Uterus (tissue), 4 donors: ENCODE results near the gene KRTAP4-1. TPM values are rescaled to one million over a fixed set of nuclear protein-coding genes. Genes with fewer than 3 reads are reported as not detected.

ENCODE experiments used
- DNase-seq, 2 donors: peaks; one replicate each; pipeline ENCODE4 v3.0.0-alpha.2; 2019 to 2020
- H3K27ac ChIP-seq, 2 donors: fragments of 200-600 bp; sonication (generic); 1 replicate in 1 of 2; 2 replicates in 1 of 2; pipeline ENCODE4 v1.5.1; 2016 to 2018
- H3K27me3 ChIP-seq, 2 donors: fragments of 200-600 bp; sonication (generic); one replicate each; pipeline ENCODE4 v1.5.1; 2018 to 2019; ENCODE audit warnings: control low read depth in 1 of 2
- H3K36me3 ChIP-seq, 2 donors: fragments of 200-600 bp; sonication (generic); one replicate each; pipeline ENCODE4 v1.5.1; 2019; ENCODE audit warnings: control low read depth in 1 of 2
- H3K4me1 ChIP-seq, 2 donors: fragments of 200-600 bp; sonication (generic); one replicate each; pipeline ENCODE4 v1.5.1; 2018 to 2019; ENCODE audit warnings: control low read depth in 1 of 2
- H3K4me3 ChIP-seq, 2 donors: fragments of 200-600 bp; sonication (generic); 1 replicate in 1 of 2; 2 replicates in 1 of 2; pipeline ENCODE4 v1.5.1; 2018 to 2019; ENCODE audit warnings: mild to moderate bottlenecking in 1 of 2
- H3K9me3 ChIP-seq, 2 donors: fragments of 200-600 bp; sonication (generic); one replicate each; pipeline ENCODE4 v1.5.1; 2019; ENCODE audit warnings: control low read depth in 1 of 2
- CTCF ChIP-seq, 4 experiments: fragments of 200-600 bp in 2 of 4; fragments of 450-650 bp in 2 of 4; sonication (generic) in 2 of 4; IDR thresholded peaks; one replicate each; pipeline ENCODE4 v1.5.1; 2016 to 2019; ENCODE audit warnings: antibody characterized with exemption in 4 of 4, mild to moderate bottlenecking in 2 of 4, moderate library complexity in 1 of 4
- POLR2A ChIP-seq, 2 donors: fragments of 450-650 bp; IDR thresholded peaks; one replicate each; pipeline ENCODE4 v1.6.1; 2016; ENCODE audit warnings: antibody characterized with exemption in 2 of 2, mild to moderate bottlenecking in 1 of 2, moderate library complexity in 1 of 2
- intact Hi-C: fragments of 100-400 bp; cut with DNase I; formaldehyde crosslinking; loops from one replicate; pipeline ENCODE4 v1.15.1; 2023; ENCODE audit warnings: low total_unique reads
- total RNA-seq, 4 donors: library from RNA; depleted of rRNA in 3 of 4; stranded (reverse); fragments of >200 nt in 3 of 4; gene quantifications; one replicate each; pipeline versions ENCODE4 v1.1.0 to v1.2.4, GENCODE V29; 2014 to 2023
- donor health status: DM: yes; HTN: yes; CAD: no.

The KRTAP4-1 gene
- total RNA-seq, 4 donors from 2014 or later: not detected

- no peak for DNase-seq
- TF ChIP-seq POLR2A (IDR thresholded peaks at IDR 0.05): no peak
- no peak for TF ChIP-seq CTCF (IDR thresholded peaks at IDR 0.05)
- Histone ChIP-seq H3K4me1 (no peaks in the 10 kb centered on the region), H3K36me3 (no peaks in the 10 kb centered on the region), H3K27ac (no peak overlapping the region), H3K27me3 (no peaks in the 10 kb centered on the region), H3K4me3 (no peak overlapping the region), H3K9me3 (no peaks in the 10 kb centered on the region)
- intact Hi-C loops: no loop called here
Measured at GRCh38 chr17:41223821-41224220, 39.1 kb upstream of the KRTAP4-1 start.

- Histone ChIP-seq H3K9me3 (no peaks in the 10 kb centered on the region), H3K4me1 (no peaks in the 10 kb centered on the region), H3K36me3 (no peaks in the 10 kb centered on the region), H3K4me3 (no peak overlapping the region), H3K27me3 (no peaks in the 10 kb centered on the region), H3K27ac (no peak overlapping the region)
- TF ChIP-seq POLR2A (IDR thresholded peaks at IDR 0.05) (no peak), CTCF (IDR thresholded peaks at IDR 0.05) (no peak)
- no peak for DNase-seq
- intact Hi-C loops: no loop called here
Measured at GRCh38 chr17:41215681-41216080, 31.0 kb upstream of the KRTAP4-1 start.

GRCh38 chr17:41212524-41213169, 27.9 kb upstream of the KRTAP4-1 start:
- H3K4me1 ChIP-seq: no peaks in the 10 kb centered on the region
- no peak overlapping the region for H3K4me3 ChIP-seq
- no peak overlapping the region for H3K27ac ChIP-seq
- TF ChIP-seq POLR2A (IDR thresholded peaks at IDR 0.05): no peak
- no peak for TF ChIP-seq CTCF (IDR thresholded peaks at IDR 0.05)
- H3K9me3 ChIP-seq: no peaks in the 10 kb centered on the region
- DNase-seq: no peak
- intact Hi-C loops: no loop called here
- no peaks in the 10 kb centered on the region for H3K27me3 ChIP-seq
- H3K36me3 ChIP-seq: no peaks in the 10 kb centered on the region

- no peaks in the 10 kb centered on the region for H3K36me3 ChIP-seq
- H3K27me3 ChIP-seq: no peaks in the 10 kb centered on the region
- TF ChIP-seq POLR2A (IDR thresholded peaks at IDR 0.05) (no peak), CTCF (IDR thresholded peaks at IDR 0.05) (no peak)
- no peak overlapping the region for H3K27ac ChIP-seq
- no peaks in the 10 kb centered on the region for H3K9me3 ChIP-seq
- intact Hi-C loops: no loop called here
- H3K4me1 ChIP-seq: no peaks in the 10 kb centered on the region
- no peak overlapping the region for H3K4me3 ChIP-seq
- DNase-seq: no peak
Measured at GRCh38 chr17:41211845-41212466, 27.2 kb upstream of the KRTAP4-1 start.

- intact Hi-C loops: no loop called here
- H3K27ac ChIP-seq: no peak overlapping the region
- TF ChIP-seq POLR2A (IDR thresholded peaks at IDR 0.05) (no peak), CTCF (IDR thresholded peaks at IDR 0.05) (no peak)
- H3K27me3 ChIP-seq: no peaks in the 10 kb centered on the region
- no peaks in the 10 kb centered on the region for H3K36me3 ChIP-seq
- no peak for DNase-seq
- H3K4me3 ChIP-seq: no peak overlapping the region
- H3K9me3 ChIP-seq: no peaks in the 10 kb centered on the region
- H3K4me1 ChIP-seq: no peaks in the 10 kb centered on the region
Measured at GRCh38 chr17:41199421-41200078, 14.8 kb upstream of the KRTAP4-1 start.
